Measurements from ENCODE around the gene NACAD. TPM values are rescaled to one million over a fixed set of nuclear protein-coding genes. Genes with fewer than 3 reads are reported as not detected.

NACAD gene
- polyA plus RNA-seq, 4 donors = 6.1 to 9.8 (median 9.5) TPM

GRCh38 chr7:45077579-45077978, 11.2 kb downstream of the NACAD start:
- no peak for DNase-seq (ENCODE audit: low read depth in 4 of 4, low spot score in 3 of 4)

- no peak for DNase-seq (ENCODE audit: low read depth in 4 of 4, low spot score in 3 of 4)
Observed at GRCh38 chr7:45076946-45077345, 11.8 kb downstream of the NACAD start.

DNA sequence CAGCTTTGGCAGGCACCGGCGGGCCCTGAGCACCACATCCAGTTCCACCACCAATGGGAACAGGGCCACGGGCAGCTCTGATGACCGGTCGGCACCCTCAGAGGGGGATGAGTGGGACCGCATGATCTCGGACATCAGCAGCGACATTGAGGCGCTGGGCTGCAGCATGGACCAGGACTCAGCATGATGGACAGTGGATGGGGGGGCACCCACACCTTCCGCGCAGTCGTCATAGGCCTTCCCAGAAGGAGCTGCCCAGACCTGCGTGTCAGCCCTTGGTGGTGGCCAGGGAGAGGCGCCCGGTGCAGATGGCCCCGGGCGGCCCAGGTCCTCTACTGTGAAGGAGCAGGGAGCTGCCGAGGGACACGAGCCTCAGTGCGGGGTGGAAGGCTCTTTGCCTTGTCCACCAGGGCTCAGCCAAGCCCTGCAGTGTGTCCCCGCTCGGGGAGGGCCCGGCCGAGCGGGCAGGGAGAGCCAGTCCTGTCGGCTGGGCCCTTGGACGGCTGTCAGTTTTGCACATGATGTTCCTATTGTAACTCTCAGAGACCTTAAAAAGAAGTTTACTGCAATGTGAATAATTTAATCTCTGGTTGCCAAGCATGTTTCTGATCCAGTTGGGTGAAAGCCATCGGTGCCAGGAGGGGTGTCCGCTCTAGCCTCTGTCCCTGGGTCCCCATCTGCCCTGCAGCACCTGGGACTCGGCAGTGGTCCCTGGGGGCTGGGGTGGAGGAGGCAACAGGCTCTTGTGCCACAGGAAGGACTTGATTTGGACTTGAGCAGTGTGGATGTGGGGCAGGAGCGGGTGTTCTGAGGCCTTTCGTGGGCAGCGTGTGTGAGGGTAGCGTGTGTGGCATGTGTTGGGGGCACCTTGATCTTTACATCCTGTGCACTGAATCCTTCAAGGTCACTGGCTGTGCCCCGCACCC, 12.6 kb downstream of the NACAD start:
- no peak for DNase-seq (ENCODE audit: low read depth in 4 of 4, low spot score in 3 of 4)

DNA sequence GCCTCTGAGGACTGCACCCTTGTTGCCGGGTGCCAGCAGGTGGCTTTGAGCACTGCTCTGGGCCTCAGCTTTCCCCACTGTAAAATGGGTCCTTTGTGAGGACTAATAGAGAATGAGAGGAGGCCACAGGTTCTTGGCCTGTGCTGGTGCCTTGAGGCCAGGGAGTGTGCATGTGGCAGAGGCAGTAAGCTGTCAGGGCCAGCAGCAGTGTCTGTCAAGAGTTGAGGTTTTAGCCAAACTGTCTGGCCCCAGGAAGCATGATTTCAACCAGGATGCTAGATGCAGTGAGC, 13.5 kb downstream of the NACAD start:
- no peak for DNase-seq (ENCODE audit: low read depth in 4 of 4, low spot score in 3 of 4)

- DNase-seq (ENCODE audit: low read depth in 4 of 4, low spot score in 3 of 4) = no peak
Observed at GRCh38 chr7:45074528-45075354, 14.0 kb downstream of the NACAD start.

DNA sequence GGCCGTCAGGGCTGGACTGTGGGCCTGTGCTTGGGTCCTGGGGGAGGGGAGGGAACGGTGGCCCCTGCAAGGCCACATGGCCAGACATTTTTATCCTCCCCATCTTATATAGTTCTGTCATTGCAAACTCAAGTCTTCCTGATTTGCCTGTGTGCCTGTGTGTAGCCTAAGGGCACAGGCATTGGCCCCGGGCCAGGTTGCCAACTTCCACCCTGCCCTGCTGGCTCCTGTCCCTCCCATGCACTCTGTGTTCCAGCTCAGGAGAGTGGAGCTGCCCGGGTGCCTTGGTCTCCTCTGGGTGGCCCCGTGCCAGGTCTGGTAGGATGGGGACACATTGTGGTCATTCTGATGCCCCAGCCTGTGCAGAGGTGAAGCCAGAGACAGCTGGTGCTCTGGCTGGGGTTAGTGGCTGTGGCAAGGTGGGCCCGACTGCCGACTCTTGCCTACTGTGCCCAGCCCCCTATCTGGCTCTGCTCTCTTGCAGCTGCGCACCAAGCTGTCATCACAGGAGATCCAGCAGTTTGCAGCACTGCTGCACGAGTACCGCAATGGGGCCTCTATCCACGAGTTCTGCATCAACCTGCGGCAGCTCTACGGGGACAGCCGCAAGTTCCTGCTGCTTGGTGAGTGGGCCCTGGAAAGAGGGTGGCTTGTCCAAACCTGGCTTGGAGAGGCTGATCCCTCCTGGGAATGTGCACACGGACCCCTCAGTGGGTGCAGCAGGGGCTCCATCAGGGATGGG, 14.8 kb downstream of the NACAD start:
- no peak for DNase-seq (ENCODE audit: low read depth in 4 of 4, low spot score in 3 of 4)

DNA sequence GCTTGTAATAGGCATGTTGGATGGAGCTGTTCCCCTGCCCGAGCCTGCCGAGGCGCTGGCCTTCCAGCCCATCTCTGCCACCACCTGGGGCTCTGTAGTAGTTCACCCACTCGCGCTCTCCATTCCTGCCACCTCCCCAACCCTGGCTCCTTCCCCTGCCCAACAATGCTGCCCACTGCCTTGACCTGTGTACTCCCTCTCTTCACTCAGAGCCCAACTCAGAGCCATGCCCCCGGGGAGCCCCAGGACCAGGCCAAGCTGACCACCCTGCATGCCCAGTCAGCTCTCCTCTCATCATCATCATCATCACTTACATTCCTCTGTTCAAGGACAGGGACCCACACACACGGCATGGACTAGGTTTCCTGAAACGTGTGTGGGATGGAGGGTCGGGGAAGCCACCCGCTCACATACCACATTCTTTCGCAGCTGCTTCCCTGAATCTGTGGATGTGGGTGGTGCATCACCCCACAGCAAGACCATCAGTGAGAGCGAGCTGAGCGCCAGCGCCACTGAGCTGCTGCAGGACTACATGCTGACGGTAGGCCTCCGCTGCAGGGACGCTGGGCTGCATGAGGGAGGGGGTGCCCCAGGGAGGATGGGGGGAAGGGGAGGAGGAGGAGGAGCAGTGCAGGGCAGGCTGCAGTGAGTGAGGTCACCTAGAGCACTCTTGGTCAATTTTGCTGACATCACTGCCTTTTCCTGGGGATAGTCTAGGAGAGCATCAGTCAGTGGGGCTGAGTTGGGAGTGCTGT, 15.6 kb downstream of the NACAD start:
- DNase-seq (ENCODE audit: low read depth in 4 of 4, low spot score in 3 of 4) = no peak

DNA sequence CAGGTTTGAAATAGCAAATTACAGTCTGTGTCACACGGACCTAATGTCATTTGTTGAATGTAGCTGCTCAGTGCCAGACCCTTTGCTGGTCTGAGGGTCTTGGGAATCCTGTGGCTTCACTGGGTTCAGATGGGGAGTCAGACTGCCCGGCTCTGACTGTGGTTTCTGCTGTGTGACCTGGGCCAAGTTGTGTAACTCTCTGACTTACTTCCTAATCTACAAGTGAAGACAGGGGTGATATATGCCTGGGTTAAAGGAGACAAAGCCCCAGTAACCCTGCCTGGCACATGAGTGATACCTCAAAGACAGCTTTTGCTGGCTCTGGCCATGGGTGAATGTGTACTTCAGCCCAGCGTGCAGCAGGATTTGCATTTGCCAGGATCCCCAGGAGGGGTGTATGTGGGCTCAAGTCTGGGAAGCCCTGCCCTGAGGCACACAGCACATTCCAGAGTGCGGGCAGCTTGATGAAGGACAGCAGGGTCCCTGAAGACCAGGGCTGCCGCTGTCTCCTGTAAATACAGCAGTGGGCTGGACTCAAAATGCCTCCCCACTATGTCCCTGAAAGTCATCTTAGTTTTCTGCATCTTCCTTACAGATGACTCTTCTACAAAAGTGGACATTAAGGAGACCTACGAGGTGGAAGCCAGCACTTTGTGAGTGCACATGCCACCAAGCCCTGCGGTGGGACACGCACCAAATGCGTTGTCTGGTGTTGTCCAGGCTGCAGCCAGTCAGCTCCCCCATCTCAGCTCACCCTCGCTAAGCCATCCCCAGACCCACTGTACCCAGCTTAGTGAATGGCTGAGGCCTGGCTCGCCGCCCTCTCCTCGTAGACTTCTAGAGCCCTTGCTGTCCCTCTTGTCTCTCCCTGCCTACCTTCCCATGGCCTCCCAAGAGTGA, 16.4 kb downstream of the NACAD start:
- DNase-seq (ENCODE audit: low read depth in 4 of 4, low spot score in 3 of 4) = no peak

DNA sequence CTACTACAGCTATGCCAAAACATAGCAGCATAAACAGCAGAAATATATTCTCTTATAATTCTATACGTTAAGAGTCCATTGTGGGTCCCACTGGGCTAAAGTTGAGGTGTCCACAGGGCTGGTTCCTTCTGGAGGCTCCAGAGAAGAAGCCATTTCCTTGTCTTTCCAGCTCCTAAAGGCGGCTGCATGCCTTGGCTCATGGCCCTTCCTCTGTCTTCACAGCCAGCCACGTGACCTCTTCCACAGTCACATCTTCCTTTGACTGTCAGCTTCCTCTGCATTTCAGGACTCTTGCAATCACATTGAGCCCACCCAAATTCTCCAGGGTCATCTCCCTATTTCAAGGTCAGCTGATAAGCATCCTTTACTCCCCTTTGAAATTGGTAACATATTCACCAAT, 17.2 kb downstream of the NACAD start:
- DNase-seq (ENCODE audit: low read depth in 4 of 4, low spot score in 3 of 4) = no peak

GRCh38 chr7:45070254-45070642, 18.5 kb downstream of the NACAD start:
- no peak for DNase-seq (ENCODE audit: low read depth in 4 of 4, low spot score in 3 of 4)

- DNase-seq (ENCODE audit: low read depth in 4 of 4, low spot score in 3 of 4) = no peak
Observed at GRCh38 chr7:45069444-45070253, 19.1 kb downstream of the NACAD start.

DNA sequence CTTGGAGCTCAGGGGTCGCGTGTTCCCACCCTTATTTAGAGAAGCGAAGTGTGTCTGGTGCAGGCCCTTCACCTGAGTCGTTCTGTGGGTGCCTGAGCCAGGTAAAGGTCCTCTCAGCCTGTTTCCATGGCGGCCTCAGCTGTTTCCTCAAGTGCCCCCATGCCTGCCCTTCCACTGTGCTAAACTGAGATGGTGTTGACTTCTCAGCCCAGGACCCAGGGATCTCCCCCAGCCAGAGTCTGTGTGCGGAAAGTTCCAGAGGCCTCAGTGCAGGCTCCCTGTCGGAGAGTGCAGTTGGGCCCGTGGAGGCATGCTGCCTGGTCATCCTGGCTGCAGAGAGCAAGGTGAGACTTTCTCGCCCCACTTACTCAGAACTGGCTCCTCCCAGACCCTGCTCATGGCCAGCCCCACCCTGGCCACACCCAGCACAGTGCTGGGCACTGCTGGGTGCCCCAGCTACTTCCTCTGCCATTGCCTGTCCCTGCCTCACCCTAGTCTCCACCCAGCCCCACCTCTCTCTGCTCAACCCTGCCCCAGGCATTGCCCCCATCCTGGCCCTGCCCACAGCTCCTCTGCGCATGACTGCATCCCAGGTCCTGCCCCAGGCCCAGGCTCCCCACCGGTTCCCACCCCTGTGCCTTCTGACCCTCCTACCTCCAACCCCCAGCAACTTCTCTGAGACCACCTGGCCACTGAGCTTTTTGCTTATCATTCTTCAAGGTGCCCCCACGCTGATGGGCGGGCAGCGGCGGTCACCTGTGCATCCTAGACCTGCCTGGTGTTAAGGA, 20.3 kb downstream of the NACAD start:
- no peak for DNase-seq (ENCODE audit: low read depth in 4 of 4, low spot score in 3 of 4)

GRCh38 chr7:45067582-45067981, 21.2 kb downstream of the NACAD start:
- DNase-seq (ENCODE audit: low read depth in 4 of 4, low spot score in 3 of 4) = no peak

- DNase-seq (ENCODE audit: low read depth in 4 of 4, low spot score in 3 of 4) = no peak
Observed at GRCh38 chr7:45066409-45066808, 22.4 kb downstream of the NACAD start.

DNA sequence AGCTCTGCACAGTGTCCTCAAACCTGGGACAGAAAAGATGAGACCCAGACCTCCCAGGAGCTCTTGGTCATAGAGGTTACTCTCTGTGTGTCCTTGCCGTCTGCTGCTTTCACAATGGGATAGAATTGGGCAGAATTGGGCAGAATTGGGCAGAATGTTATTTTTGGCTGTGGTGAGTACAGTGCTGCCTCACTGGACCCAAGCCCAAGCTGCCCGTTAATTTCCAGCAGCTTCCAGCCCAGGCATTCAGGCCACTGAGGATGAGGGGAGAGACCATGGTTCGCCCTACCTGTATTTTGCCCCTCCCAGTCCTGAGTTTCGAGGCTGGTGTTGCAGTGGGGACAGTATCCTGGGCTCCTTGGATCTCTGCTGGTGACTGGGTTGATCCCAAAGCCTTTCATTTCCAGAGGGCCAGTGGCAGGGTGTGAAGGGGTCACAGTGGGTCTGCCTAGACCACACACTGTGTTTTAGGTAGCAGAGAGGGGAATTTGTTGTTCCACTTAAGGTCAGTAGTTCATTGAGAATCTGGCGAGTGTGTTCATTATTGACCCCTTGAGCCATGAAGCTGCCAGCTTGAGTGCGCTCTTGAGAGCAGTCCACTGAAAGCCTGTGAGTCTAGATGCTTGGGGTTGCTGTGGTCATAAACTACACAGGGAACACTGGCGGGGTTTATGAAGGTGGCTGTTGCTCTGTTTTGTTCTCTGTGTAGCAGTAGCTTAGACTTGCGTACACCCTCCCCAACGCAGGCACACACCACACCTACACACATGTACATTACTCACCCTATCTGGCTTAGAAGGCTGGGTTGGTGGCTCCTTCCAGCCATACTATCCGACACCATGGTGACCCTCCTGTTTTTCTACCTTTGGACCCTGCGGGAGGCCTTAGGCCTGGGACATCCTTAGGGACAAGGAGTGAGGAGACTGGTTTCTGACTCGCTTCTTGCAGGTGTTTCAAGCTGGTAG, 23.5 kb downstream of the NACAD start:
- no peak for DNase-seq (ENCODE audit: low read depth in 4 of 4, low spot score in 3 of 4)

GRCh38 chr7:45064047-45064725, 24.6 kb downstream of the NACAD start:
- no peak for DNase-seq (ENCODE audit: low read depth in 4 of 4, low spot score in 3 of 4)

All from right renal pelvis (tissue), 4 donors.